HepG2 (cell line): Measurements from ENCODE around the gene SLC35B2. TPM values are rescaled to one million over a fixed set of nuclear protein-coding genes. Genes with fewer than 3 reads are reported as not detected.

ENCODE experiments used
- GPBP1L1 ChIP-seq: sonication (generic); formaldehyde crosslinking; IDR thresholded peaks from 2 replicates; pipeline ENCODE4 v1.5.0; 2020; ENCODE audit warnings: mild to moderate bottlenecking, missing genetic modification reagents
- NFE2 ChIP-seq: sonication (generic); formaldehyde crosslinking; IDR thresholded peaks from 2 replicates; pipeline ENCODE4 v1.4.0; 2020; ENCODE audit warnings: missing genetic modification reagents
- PRDM10 ChIP-seq: sonication (generic); formaldehyde crosslinking; IDR thresholded peaks from 2 replicates; pipeline ENCODE4 v1.4.0; 2020; ENCODE audit warnings: low read depth, missing genetic modification reagents
- SRSF9 ChIP-seq: fragments of 200-400 bp; formaldehyde crosslinking; IDR thresholded peaks from 2 replicates; pipeline ENCODE4 v1.6.1; 2018; ENCODE audit warnings: borderline replicate concordance, mild to moderate bottlenecking, low read depth, low read length; ENCODE audit not compliant: insufficient read depth, poor library complexity, severe bottlenecking
- THAP8 ChIP-seq: sonication (generic); formaldehyde crosslinking; IDR thresholded peaks from 2 replicates; pipeline ENCODE4 v1.5.1; 2020; ENCODE audit warnings: missing genetic modification reagents, mild to moderate bottlenecking, borderline replicate concordance
- ZNF574 ChIP-seq: sonication (generic); formaldehyde crosslinking; IDR thresholded peaks from 2 replicates; pipeline ENCODE4 v1.4.0; 2020; ENCODE audit warnings: missing genetic modification reagents
- ZNF770 ChIP-seq: sonication (generic); formaldehyde crosslinking; IDR thresholded peaks from 2 replicates; pipeline ENCODE4 v1.5.0; 2020; ENCODE audit warnings: mild to moderate bottlenecking, missing genetic modification reagents
- polyA plus RNA-seq, 8 experiments: library from polyadenylated mRNA; depleted of rRNA in 3 of 8; stranded (reverse) in 7 of 8; unstranded in 1 of 8; fragments of >200 nt; fragmentation: Illumina TruSeq in 4 of 8; extraction: Trizol in 4 of 8; gene quantifications; 2 replicates each; pipeline versions ENCODE4 v1.2.1 to v1.2.3, GENCODE V29; 2011 to 2016; ENCODE audit warnings: low read depth in 4 of 8, missing spikeins in 1 of 8, mixed read lengths in 1 of 8; ENCODE audit not compliant: insufficient read depth in 1 of 8
- total RNA-seq, 5 experiments: library from RNA; depleted of rRNA; stranded (reverse); fragments of >200 nt; fragmentation: Illumina TruSeq; extraction: Trizol; gene quantifications; 2 replicates each; pipeline ENCODE4 v1.2.3, GENCODE V29; 2016; ENCODE audit warnings: low read depth in 1 of 5
- TF ChIP-seq, protein P1 (sequence below): sonication (generic); formaldehyde crosslinking; IDR thresholded peaks from 2 replicates; pipeline ENCODE4 v1.4.0; 2020; ENCODE audit warnings: mild to moderate bottlenecking, missing genetic modification reagents
- TF ChIP-seq, protein P2 (sequence below): sonication (generic); formaldehyde crosslinking; IDR thresholded peaks from 2 replicates; pipeline ENCODE4 v1.4.0; 2020; ENCODE audit warnings: missing genetic modification reagents, borderline replicate concordance

The SLC35B2 gene
- total and polyA plus RNA-seq, 2 of the 13 experiments (the other 11 are each of a cell fraction or from before 2014, with no cell fraction given) = 61.1 to 148 TPM

- TF ChIP-seq GPBP1L1 (CRISPR knock-in tag) (no peak), ZNF574 (no peak; the same call in 1 of the 2 replicates), NFE2 (CRISPR knock-in tag) (no peak; the same call in 1 of the 2 replicates), ZNF770 (CRISPR knock-in tag) (peak; percentile 60; the same call in 1 of the 2 replicates), THAP8 (CRISPR knock-in tag) (no peak), SRSF9 (no peak), PRDM10 (CRISPR knock-in tag) (peak; percentile 42; the same call in 1 of the 2 replicates)
- TF ChIP-seq, protein P1, sequence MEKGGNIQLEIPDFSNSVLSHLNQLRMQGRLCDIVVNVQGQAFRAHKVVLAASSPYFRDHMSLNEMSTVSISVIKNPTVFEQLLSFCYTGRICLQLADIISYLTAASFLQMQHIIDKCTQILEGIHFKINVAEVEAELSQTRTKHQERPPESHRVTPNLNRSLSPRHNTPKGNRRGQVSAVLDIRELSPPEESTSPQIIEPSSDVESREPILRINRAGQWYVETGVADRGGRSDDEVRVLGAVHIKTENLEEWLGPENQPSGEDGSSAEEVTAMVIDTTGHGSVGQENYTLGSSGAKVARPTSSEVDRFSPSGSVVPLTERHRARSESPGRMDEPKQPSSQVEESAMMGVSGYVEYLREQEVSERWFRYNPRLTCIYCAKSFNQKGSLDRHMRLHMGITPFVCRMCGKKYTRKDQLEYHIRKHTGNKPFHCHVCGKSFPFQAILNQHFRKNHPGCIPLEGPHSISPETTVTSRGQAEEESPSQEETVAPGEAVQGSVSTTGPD = no peak
- TF ChIP-seq, protein P2, sequence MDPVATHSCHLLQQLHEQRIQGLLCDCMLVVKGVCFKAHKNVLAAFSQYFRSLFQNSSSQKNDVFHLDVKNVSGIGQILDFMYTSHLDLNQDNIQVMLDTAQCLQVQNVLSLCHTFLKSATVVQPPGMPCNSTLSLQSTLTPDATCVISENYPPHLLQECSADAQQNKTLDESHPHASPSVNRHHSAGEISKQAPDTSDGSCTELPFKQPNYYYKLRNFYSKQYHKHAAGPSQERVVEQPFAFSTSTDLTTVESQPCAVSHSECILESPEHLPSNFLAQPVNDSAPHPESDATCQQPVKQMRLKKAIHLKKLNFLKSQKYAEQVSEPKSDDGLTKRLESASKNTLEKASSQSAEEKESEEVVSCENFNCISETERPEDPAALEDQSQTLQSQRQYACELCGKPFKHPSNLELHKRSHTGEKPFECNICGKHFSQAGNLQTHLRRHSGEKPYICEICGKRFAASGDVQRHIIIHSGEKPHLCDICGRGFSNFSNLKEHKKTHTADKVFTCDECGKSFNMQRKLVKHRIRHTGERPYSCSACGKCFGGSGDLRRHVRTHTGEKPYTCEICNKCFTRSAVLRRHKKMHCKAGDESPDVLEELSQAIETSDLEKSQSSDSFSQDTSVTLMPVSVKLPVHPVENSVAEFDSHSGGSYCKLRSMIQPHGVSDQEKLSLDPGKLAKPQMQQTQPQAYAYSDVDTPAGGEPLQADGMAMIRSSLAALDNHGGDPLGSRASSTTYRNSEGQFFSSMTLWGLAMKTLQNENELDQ = no peak
Measured at GRCh38 chr6:44237021-44237812, 20.1 kb downstream of the SLC35B2 start (continued).
